IPS DF 4.7 (cell line): Measurements from ENCODE around the gene EBLN2.
"Not testable (repeated sequence)": the region's sequence is repeated elsewhere in the genome, so short reads cannot be mapped to it uniquely, and the experiment has no call there.

Experiments
- DNase-seq: peaks from one replicate; pipeline ENCODE4 v3.0.0-alpha.2; 2013; ENCODE audit warnings: low spot score; ENCODE audit errors: extremely low read depth

EBLN2 gene

GRCh38 chr3:73060302-73060723 lies 1.1 kb upstream of the EBLN2 start:
- no peak for DNase-seq

DNA sequence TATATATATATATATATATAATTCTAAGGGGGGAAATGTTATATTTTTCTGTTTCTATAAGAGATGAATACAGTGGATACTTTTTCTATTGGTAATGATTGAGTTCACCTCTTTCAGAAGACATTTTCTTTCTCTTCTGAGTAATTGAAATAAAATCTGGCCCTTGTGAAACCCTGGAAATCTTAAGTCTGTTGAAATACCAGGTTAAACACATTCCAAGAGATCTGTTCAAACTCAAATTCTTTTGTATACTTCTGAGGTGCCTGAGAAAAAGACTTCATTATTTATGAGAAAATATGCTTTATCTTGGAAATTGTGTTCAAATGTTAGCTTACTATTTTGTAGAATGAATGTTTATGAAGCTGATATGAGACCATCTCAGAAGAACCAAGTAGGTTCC lies 4.8 kb downstream of the EBLN2 start:
- not testable (repeated sequence) for DNase-seq

DNA sequence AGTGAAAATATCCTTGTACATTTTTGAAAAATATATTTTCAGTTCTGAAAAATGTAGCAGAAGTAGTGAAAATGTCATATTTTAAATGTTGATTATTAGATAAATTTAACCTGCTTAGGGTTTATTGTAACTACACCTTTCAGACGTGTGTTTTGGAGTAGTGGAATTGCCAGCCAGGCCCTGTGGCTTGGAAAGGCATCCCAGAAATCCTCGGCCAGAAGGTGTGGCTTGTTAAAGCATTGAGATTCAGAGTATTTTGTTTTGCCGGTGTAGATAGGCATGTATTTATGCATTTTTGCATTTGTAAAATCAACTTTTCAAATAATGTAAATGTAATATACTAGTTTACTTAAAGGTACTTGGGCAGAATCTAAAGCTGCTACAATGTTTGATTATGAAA lies 7.0 kb downstream of the EBLN2 start:
- DNase-seq = no peak

DNA sequence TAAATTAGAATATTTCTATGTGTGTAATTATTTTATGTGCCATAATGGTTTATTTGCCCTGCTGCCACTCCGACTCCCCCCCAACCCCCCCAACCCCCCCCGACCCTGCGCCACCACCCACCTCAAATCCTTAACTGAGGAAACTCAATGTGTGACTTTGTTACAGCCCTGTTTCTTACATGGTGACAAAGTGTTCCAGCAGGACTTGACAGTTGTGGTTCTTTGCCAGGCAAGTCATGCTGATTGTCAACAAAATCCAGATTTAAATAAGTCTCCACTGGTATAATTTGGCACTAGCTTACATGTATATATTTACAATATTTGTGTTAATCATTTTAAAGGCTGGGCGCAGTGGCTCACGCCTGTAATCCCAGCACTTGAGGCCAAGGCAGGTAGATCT lies 7.7 kb downstream of the EBLN2 start:
- DNase-seq = no peak

- DNase-seq = no peak
Observed at GRCh38 chr3:73069775-73070444, 8.5 kb downstream of the EBLN2 start.

GRCh38 chr3:73070675-73071575 lies 9.5 kb downstream of the EBLN2 start:
- DNase-seq = no peak

DNA sequence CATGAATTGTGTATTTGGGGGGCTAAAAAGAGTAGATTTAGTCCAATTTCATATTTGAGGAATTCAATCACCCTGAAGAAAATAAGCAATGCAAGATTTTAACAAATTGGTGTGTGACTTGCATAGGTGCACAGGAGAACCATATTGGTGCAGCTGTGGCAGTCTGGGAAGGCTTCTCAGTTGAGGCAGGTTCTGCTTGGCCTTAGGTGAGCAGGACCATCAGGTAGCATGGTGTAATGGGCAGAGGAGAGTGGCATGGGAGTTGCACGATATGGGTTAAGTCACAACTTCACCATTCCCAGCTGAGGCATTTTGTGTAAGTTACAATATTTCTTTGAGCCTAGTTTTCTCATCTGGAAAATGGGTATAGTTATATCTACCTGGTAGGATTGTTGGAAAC lies 10.5 kb downstream of the EBLN2 start:
- DNase-seq = no peak

GRCh38 chr3:73072634-73073033 lies 11.2 kb downstream of the EBLN2 start:
- DNase-seq = no peak

GRCh38 chr3:73073091-73073707 lies 11.7 kb downstream of the EBLN2 start:
- DNase-seq = no peak

- no peak for DNase-seq
Observed at GRCh38 chr3:73074781-73075180, 13.3 kb downstream of the EBLN2 start.

GRCh38 chr3:73080216-73080966 lies 18.9 kb downstream of the EBLN2 start:
- no peak for DNase-seq

- DNase-seq = no peak
Observed at GRCh38 chr3:73081140-73081539, 19.7 kb downstream of the EBLN2 start.

DNA sequence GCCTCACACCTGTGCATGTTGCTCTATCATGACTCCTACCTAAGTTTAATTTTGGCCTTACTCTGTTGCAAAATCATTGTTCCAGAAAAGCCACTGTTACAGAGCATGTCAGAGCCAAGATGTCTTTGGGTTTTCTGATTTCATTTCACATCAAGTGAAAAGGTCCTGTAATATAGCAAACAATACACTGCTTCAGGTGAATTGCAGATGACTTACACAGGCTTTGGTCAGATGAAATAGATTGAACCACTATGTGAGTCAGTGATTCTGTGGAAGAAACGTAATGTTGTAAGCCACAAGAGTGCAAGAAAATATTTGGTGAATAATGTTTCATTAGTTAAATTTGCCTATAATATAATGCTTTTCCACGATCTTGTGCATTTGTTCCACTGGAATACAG lies 22.7 kb downstream of the EBLN2 start:
- no peak for DNase-seq

DNA sequence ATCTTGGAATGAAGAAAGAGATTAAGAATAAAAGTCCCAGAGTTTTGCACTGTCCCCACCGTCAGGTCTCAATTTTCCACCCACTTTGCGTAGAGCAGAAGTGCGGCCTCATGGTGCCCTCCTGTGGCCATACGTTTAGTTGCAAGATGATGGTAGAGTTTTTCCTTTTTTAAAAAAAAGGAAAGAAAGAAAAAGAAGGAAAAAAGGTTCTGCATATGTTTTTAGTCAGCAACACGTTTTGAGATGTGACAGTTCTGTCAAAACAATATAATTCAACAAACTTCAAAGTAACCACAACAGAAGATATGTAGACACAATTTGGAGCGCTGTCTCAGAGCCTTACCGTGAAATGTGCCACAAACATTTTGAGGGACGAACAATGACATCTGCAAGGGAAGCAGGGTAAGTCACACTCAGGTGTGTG lies 24.6 kb downstream of the EBLN2 start:
- no peak for DNase-seq

GRCh38 chr3:73094129-73094528 lies 32.7 kb downstream of the EBLN2 start:
- DNase-seq = no peak

GRCh38 chr3:73094951-73095350 lies 33.5 kb downstream of the EBLN2 start:
- DNase-seq = no peak

GRCh38 chr3:73096169-73096568 lies 34.7 kb downstream of the EBLN2 start:
- DNase-seq = no peak

GRCh38 chr3:73098026-73098425 lies 36.6 kb downstream of the EBLN2 start:
- no peak for DNase-seq

- no peak for DNase-seq
Observed at GRCh38 chr3:73098873-73099272, 37.4 kb downstream of the EBLN2 start.

DNA sequence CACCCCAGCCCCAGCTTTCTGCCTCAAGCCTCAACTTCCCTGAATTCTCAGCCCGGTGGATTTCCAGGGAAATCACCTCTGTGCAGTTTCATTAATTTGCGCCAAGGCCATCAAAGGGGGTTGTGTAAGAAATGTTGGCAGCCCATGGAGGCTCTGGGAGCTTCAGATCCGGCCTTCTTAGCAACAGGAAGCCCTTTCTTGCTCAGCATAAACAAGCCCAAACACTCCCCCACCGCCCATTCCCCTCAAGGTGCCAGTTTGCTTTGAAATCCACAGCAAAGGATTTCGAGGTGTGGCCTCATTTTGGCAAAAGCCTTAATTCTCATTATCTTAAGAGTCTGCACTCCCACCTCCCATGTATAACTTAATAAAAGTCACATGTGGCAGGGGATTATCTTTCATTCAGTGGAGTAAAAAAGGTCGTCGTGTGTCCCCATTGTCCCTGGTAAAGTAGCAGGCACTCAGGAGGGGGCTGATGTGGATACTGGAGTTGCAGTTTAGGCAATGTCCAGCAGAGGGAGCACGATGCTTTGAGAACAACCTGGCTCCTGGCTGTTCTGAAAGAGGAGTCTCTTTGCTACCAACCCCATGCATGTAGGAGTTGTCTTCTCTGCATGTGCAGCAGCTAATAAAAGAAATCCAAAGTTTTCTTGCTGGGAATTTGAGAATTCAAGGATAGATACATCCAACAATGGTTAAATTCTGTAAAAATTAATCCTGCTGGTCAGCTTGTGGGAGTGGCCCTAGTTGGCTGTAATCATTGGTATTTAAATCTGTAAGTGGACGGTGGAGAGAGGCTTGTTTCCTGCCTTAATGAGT lies 39.5 kb downstream of the EBLN2 start:
- peak; percentile 91 for DNase-seq

- DNase-seq = no peak
Observed at GRCh38 chr3:73101881-73102280, 40.4 kb downstream of the EBLN2 start.
